ENCODE measurements around the gene CX3CR1. TPM values are rescaled to one million over a fixed set of nuclear protein-coding genes. Genes with fewer than 3 reads are reported as not detected.
"Not testable (repeated sequence)": the region's sequence is repeated elsewhere in the genome, so short reads cannot be mapped to it uniquely, and the experiment has no call there.

The CX3CR1 gene
- not detected in 2 replicates for total RNA-seq (2014; rRNA removed)
- not detected for polyA plus RNA-seq (2012)

- no peak for DNase-seq (ENCODE audit: low read depth)
Measured at GRCh38 chr3:39279745-39280517, at the start of gene CX3CR1. Gene CX3CR1 (minus strand): TSS chr3:39280036. CDS start chr3:39266509, 13,527 bp downstream.

GRCh38 chr3:39329493-39329892, 49.7 kb upstream of the CX3CR1 start, which contains the start of gene CCR8:
Gene CCR8 (plus strand): TSS chr3:39329709. CDS start chr3:39332332, 2,623 bp downstream.
- no peak for DNase-seq (ENCODE audit: low read depth)

- no peak for DNase-seq (ENCODE audit: low read depth)
Measured at GRCh38 chr3:39327746-39328349, 48.0 kb upstream of the CX3CR1 start.

- DNase-seq (ENCODE audit: low read depth) = no peak
Measured at GRCh38 chr3:39327053-39327745, 47.4 kb upstream of the CX3CR1 start.

- no peak for DNase-seq (ENCODE audit: low read depth)
Measured at GRCh38 chr3:39325236-39325635, 45.4 kb upstream of the CX3CR1 start.

- no peak for DNase-seq (ENCODE audit: low read depth)
Measured at GRCh38 chr3:39323494-39323893, 43.7 kb upstream of the CX3CR1 start.

- no peak for DNase-seq (ENCODE audit: low read depth)
Measured at GRCh38 chr3:39322936-39323335, 43.1 kb upstream of the CX3CR1 start.

GRCh38 chr3:39322209-39322715, 42.4 kb upstream of the CX3CR1 start:
- not testable (repeated sequence) for DNase-seq (ENCODE audit: low read depth)

GRCh38 chr3:39321574-39321983, 41.7 kb upstream of the CX3CR1 start:
- DNase-seq (ENCODE audit: low read depth) = not testable (repeated sequence)

- DNase-seq (ENCODE audit: low read depth) = no peak
Measured at GRCh38 chr3:39319249-39319648, 39.4 kb upstream of the CX3CR1 start.

GRCh38 chr3:39318301-39318700, 38.5 kb upstream of the CX3CR1 start:
- DNase-seq (ENCODE audit: low read depth) = no peak

- DNase-seq (ENCODE audit: low read depth) = no peak
Measured at GRCh38 chr3:39317571-39318169, 37.8 kb upstream of the CX3CR1 start.

- DNase-seq (ENCODE audit: low read depth) = no peak
Measured at GRCh38 chr3:39315420-39315819, 35.6 kb upstream of the CX3CR1 start.

- no peak for DNase-seq (ENCODE audit: low read depth)
Measured at GRCh38 chr3:39313289-39313688, 33.5 kb upstream of the CX3CR1 start.

GRCh38 chr3:39302178-39302577, 22.3 kb upstream of the CX3CR1 start:
- no peak for DNase-seq (ENCODE audit: low read depth)

GRCh38 chr3:39299279-39299678, 19.4 kb upstream of the CX3CR1 start:
- DNase-seq (ENCODE audit: low read depth) = no peak

- DNase-seq (ENCODE audit: low read depth) = no peak
Measured at GRCh38 chr3:39296197-39297077, 16.6 kb upstream of the CX3CR1 start.

GRCh38 chr3:39295184-39295775, 15.4 kb upstream of the CX3CR1 start:
- DNase-seq (ENCODE audit: low read depth) = no peak

GRCh38 chr3:39294446-39295183, 14.8 kb upstream of the CX3CR1 start:
- DNase-seq (ENCODE audit: low read depth) = no peak

- DNase-seq (ENCODE audit: low read depth) = no peak
Measured at GRCh38 chr3:39292961-39293360, 13.1 kb upstream of the CX3CR1 start.
